H1 (cell line): ENCODE data around the gene RBM15.

Experiments used
- ATF3 ChIP-seq: IDR thresholded peaks from 2 replicates; pipeline ENCODE4 v1.6.1; 2011; ENCODE audit warnings: low read depth, mild to moderate bottlenecking, low read length; ENCODE audit not compliant: insufficient read depth
- BCL11A ChIP-seq, 2 experiments: IDR thresholded peaks; one replicate each; pipeline ENCODE4 v1.6.1; 2011; ENCODE audit warnings: low read depth in 2 of 2, low read length in 2 of 2, mild to moderate bottlenecking in 2 of 2
- CHD1 ChIP-seq: IDR thresholded peaks from 2 replicates; pipeline ENCODE4 v1.6.1; 2012; ENCODE audit warnings: low read depth, low read length, improper control_type of control experiment
- CTCF ChIP-seq, 3 experiments: IDR thresholded peaks; 1 replicate in 2 of 3; 2 replicates in 1 of 3; pipeline versions ENCODE4 v1.5.1 to v1.6.1; 2011; ENCODE audit warnings: low read length in 3 of 3, mild to moderate bottlenecking in 3 of 3, inconsistent platforms in 2 of 3, low read depth in 1 of 3, moderate library complexity in 1 of 3; ENCODE audit not compliant: insufficient read depth in 1 of 3; ENCODE audit errors: control extremely low read depth in 1 of 3
- MAFK ChIP-seq: IDR thresholded peaks from 2 replicates; pipeline ENCODE4 v1.6.1; 2012; ENCODE audit warnings: low read depth, mild to moderate bottlenecking, improper control_type of control experiment, low read length
- POLR2A ChIP-seq, 2 experiments: IDR thresholded peaks; 1 replicate in 1 of 2; 2 replicates in 1 of 2; pipeline ENCODE4 v1.6.1; 2011; ENCODE audit warnings: low read depth in 2 of 2, low read length in 2 of 2, mild to moderate bottlenecking in 2 of 2; ENCODE audit errors: control extremely low read depth in 1 of 2
- POLR2AphosphoS5 ChIP-seq: IDR thresholded peaks from 2 replicates; pipeline ENCODE4 v1.6.1; 2011; ENCODE audit warnings: low read depth, low read length
- TBP ChIP-seq: IDR thresholded peaks from 2 replicates; pipeline ENCODE4 v1.6.1; 2011; ENCODE audit warnings: low read depth, low read length, improper control_type of control experiment
- TCF12 ChIP-seq: IDR thresholded peaks from 2 replicates; pipeline ENCODE4 v1.6.1; 2011; ENCODE audit warnings: low read depth, mild to moderate bottlenecking, low read length
- USF2 ChIP-seq: IDR thresholded peaks from 2 replicates; pipeline ENCODE4 v1.6.1; 2011; ENCODE audit warnings: low read length, improper control_type of control experiment
- ZNF274 ChIP-seq: IDR thresholded peaks from 2 replicates; pipeline ENCODE4 v1.7.0; 2012; ENCODE audit warnings: low read length, borderline replicate concordance; ENCODE audit errors: extremely low read depth

- no peak for TF ChIP-seq USF2
- TF ChIP-seq POLR2A (IDR thresholded peaks at IDR 0.05; ENCODE audit: control extremely low read depth in 1 of 2, low read depth in 2 of 2, low read length in 2 of 2): no peak
- no peak for TF ChIP-seq CTCF (IDR thresholded peaks at IDR 0.05; ENCODE audit: control extremely low read depth in 1 of 3, insufficient read depth in 1 of 3, low read depth in 1 of 3, low read length in 3 of 3)
- no peak for TF ChIP-seq CHD1
- TF ChIP-seq ATF3: no peak
- no peak for TF ChIP-seq TBP
- no peak for TF ChIP-seq BCL11A (IDR thresholded peaks at IDR 0.05; ENCODE audit: low read depth in 2 of 2, low read length in 2 of 2)
- TF ChIP-seq TCF12: no peak
- no peak for TF ChIP-seq POLR2AphosphoS5
- TF ChIP-seq MAFK: no peak
- no peak for TF ChIP-seq ZNF274
These were observed 30.9 kb upstream of the RBM15 start for GRCh38 chr1:110308247-110308646.
